A549 (cell line): Measurements from ENCODE around the gene FCRL3.

Experiments
- CBX8 ChIP-seq: fragments of 200-600 bp; sonication (generic); IDR thresholded peaks from 2 replicates; pipeline ENCODE4 v1.6.1; 2016
- CEBPB ChIP-seq, 2 experiments: fragments of >200 bp in 1 of 2; sonication (Bioruptor Twin) in 1 of 2; formaldehyde crosslinking in 1 of 2; IDR thresholded peaks; 2 replicates each; pipeline ENCODE4 v1.6.1; 2012 to 2016
- CHD2 ChIP-seq: fragments of 150-350 bp; IDR thresholded peaks from 2 replicates; pipeline ENCODE4 v1.6.1; 2014; ENCODE audit warnings: low read length; ENCODE audit not compliant: partially characterized antibody
- FOSL2 ChIP-seq, 2 experiments: fragments of 450-650 bp in 1 of 2; fragments of >200 bp in 1 of 2; sonication (Bioruptor Twin) in 1 of 2; formaldehyde crosslinking; IDR thresholded peaks; 2 replicates each; pipeline versions ENCODE4 v1.5.0 to v1.6.1; 2016 to 2020; ENCODE audit warnings: mild to moderate bottlenecking in 1 of 2, moderate library complexity in 1 of 2
- MAFK ChIP-seq: fragments of 450-650 bp; IDR thresholded peaks from 2 replicates; pipeline ENCODE4 v1.6.1; 2014; ENCODE audit not compliant: partially characterized antibody
- POLR2A ChIP-seq: IDR thresholded peaks from 2 replicates; pipeline ENCODE4 v1.6.1; 2012; ENCODE audit warnings: mild to moderate bottlenecking, low read length
- RFX5 ChIP-seq: fragments of 450-650 bp; IDR thresholded peaks from 2 replicates; pipeline ENCODE4 v1.7.1; 2014; ENCODE audit warnings: antibody characterized with exemption, mild to moderate bottlenecking, moderate library complexity
- ZFP36 ChIP-seq: fragments of 450-650 bp; IDR thresholded peaks from 2 replicates; pipeline ENCODE4 v1.6.1; 2014; ENCODE audit warnings: borderline replicate concordance; ENCODE audit not compliant: partially characterized antibody
- TF ChIP-seq, protein P1 (sequence below): IDR thresholded peaks from 2 replicates; pipeline ENCODE4 v1.6.1; 2012
- TF ChIP-seq, protein P2 (sequence below): IDR thresholded peaks from 2 replicates; pipeline ENCODE4 v1.6.1; 2012
- TF ChIP-seq, protein P3 (sequence below): fragments of 150-350 bp; IDR thresholded peaks from 2 replicates; pipeline ENCODE4 v1.6.1; 2014; ENCODE audit warnings: low read depth, mild to moderate bottlenecking, low read length
- TF ChIP-seq, protein P4 (sequence below): fragments of 450-650 bp; IDR thresholded peaks from 2 replicates; pipeline ENCODE4 v1.6.1; 2014; ENCODE audit warnings: antibody characterized with exemption
- TF ChIP-seq, protein P5 (sequence below): fragments of >200 bp; sonication (Bioruptor Twin); formaldehyde crosslinking; IDR thresholded peaks from 3 replicates; pipeline ENCODE4 v1.5.1; 2016

DNA sequence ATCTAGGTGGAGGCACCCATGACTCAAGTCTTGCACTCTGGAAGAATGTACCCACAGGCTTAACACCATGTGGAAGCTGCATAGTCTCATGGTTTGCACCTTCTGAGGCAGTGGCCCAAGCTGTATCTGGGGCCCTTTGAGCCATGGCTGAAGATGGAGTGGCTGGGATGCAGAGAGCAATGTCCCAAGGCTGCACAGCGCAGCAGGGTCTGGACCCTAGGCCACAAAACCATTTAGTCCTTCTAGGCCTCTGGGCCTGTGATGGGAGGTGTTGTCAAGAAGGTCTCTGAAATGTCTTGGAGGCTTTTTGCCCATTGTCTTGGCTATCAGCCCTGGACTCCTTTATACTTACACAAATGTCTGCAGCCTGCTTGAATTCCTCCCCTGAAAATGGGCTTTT, 21.4 kb upstream of the FCRL3 start:
- TF ChIP-seq CEBPB (IDR thresholded peaks at IDR 0.05): no peak
- no peak for TF ChIP-seq RFX5
- TF ChIP-seq, protein P1, sequence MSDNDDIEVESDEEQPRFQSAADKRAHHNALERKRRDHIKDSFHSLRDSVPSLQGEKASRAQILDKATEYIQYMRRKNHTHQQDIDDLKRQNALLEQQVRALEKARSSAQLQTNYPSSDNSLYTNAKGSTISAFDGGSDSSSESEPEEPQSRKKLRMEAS: no peak
- TF ChIP-seq FOSL2 (IDR thresholded peaks at IDR 0.05): no peak
- TF ChIP-seq FOSL2 (CRISPR knock-in tag; IDR thresholded peaks at IDR 0.05): no peak
- TF ChIP-seq, protein P2, sequence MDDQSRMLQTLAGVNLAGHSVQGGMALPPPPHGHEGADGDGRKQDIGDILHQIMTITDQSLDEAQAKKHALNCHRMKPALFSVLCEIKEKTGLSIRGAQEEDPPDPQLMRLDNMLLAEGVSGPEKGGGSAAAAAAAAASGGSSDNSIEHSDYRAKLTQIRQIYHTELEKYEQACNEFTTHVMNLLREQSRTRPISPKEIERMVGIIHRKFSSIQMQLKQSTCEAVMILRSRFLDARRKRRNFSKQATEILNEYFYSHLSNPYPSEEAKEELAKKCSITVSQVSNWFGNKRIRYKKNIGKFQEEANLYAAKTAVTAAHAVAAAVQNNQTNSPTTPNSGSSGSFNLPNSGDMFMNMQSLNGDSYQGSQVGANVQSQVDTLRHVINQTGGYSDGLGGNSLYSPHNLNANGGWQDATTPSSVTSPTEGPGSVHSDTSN: no peak
- TF ChIP-seq POLR2A: no peak
- peak; percentile 80 for TF ChIP-seq ZFP36
- TF ChIP-seq, protein P3, sequence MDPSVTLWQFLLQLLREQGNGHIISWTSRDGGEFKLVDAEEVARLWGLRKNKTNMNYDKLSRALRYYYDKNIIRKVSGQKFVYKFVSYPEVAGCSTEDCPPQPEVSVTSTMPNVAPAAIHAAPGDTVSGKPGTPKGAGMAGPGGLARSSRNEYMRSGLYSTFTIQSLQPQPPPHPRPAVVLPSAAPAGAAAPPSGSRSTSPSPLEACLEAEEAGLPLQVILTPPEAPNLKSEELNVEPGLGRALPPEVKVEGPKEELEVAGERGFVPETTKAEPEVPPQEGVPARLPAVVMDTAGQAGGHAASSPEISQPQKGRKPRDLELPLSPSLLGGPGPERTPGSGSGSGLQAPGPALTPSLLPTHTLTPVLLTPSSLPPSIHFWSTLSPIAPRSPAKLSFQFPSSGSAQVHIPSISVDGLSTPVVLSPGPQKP: no peak
- no peak for TF ChIP-seq CHD2
- TF ChIP-seq, protein P4, sequence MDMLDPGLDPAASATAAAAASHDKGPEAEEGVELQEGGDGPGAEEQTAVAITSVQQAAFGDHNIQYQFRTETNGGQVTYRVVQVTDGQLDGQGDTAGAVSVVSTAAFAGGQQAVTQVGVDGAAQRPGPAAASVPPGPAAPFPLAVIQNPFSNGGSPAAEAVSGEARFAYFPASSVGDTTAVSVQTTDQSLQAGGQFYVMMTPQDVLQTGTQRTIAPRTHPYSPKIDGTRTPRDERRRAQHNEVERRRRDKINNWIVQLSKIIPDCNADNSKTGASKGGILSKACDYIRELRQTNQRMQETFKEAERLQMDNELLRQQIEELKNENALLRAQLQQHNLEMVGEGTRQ: no peak
- TF ChIP-seq MAFK: no peak
- TF ChIP-seq CBX8: no peak
- TF ChIP-seq, protein P5, sequence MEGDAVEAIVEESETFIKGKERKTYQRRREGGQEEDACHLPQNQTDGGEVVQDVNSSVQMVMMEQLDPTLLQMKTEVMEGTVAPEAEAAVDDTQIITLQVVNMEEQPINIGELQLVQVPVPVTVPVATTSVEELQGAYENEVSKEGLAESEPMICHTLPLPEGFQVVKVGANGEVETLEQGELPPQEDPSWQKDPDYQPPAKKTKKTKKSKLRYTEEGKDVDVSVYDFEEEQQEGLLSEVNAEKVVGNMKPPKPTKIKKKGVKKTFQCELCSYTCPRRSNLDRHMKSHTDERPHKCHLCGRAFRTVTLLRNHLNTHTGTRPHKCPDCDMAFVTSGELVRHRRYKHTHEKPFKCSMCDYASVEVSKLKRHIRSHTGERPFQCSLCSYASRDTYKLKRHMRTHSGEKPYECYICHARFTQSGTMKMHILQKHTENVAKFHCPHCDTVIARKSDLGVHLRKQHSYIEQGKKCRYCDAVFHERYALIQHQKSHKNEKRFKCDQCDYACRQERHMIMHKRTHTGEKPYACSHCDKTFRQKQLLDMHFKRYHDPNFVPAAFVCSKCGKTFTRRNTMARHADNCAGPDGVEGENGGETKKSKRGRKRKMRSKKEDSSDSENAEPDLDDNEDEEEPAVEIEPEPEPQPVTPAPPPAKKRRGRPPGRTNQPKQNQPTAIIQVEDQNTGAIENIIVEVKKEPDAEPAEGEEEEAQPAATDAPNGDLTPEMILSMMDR: no peak
